ENCODE data around the gene PRKD2.

DNA sequence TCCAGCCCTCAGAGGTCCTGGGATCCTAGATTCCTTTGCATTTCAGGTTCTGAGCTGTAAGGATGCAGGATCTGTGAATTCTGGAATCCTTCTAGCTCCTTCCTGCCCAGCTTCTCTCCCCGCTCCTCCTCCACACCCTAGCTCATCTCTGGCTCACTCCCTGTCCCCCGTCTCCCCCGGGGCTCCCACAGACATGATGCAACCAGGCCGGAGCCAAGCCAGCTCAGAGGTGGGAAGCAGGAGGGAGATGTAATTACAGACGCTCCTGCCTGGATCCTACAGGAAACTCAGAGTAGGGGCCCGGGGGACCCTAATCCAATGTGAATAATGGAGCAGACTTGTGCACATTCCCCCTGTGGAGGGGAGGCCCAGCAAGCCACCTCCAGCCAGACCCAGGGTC, 85.4 kb downstream of the PRKD2 start:
- TF ChIP-seq, protein P1, sequence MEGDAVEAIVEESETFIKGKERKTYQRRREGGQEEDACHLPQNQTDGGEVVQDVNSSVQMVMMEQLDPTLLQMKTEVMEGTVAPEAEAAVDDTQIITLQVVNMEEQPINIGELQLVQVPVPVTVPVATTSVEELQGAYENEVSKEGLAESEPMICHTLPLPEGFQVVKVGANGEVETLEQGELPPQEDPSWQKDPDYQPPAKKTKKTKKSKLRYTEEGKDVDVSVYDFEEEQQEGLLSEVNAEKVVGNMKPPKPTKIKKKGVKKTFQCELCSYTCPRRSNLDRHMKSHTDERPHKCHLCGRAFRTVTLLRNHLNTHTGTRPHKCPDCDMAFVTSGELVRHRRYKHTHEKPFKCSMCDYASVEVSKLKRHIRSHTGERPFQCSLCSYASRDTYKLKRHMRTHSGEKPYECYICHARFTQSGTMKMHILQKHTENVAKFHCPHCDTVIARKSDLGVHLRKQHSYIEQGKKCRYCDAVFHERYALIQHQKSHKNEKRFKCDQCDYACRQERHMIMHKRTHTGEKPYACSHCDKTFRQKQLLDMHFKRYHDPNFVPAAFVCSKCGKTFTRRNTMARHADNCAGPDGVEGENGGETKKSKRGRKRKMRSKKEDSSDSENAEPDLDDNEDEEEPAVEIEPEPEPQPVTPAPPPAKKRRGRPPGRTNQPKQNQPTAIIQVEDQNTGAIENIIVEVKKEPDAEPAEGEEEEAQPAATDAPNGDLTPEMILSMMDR (IDR thresholded peaks at IDR 0.05): no peak
- no peak for TF ChIP-seq POLR2A (IDR thresholded peaks at IDR 0.05)
